Nephron progenitor cell (in vitro differentiated cells): ENCODE results near the gene NEURL2.

Source experiments
- DNase-seq: peaks from one replicate; pipeline ENCODE4 v3.0.0; 2021
- H3K27ac Mint-ChIP-seq: 2 replicates; pipeline ENCODE4 v1.8.0; 2021; ENCODE audit warnings: mild to moderate bottlenecking, moderate library complexity, mixed read lengths
- H3K27me3 Mint-ChIP-seq: 2 replicates; pipeline ENCODE4 v1.8.0; 2021; ENCODE audit warnings: mild to moderate bottlenecking, low read depth, mixed read lengths; ENCODE audit not compliant: poor library complexity
- H3K36me3 Mint-ChIP-seq: 2 replicates; pipeline ENCODE4 v1.8.0; 2021; ENCODE audit warnings: low read depth, mixed read lengths
- H3K4me1 Mint-ChIP-seq: 2 replicates; pipeline ENCODE4 v1.8.0; 2021; ENCODE audit warnings: mixed read lengths
- H3K4me3 Mint-ChIP-seq: 2 replicates; pipeline ENCODE4 v1.8.0; 2021; ENCODE audit warnings: mild to moderate bottlenecking, moderate library complexity, mixed read lengths
- H3K9me3 Mint-ChIP-seq: 2 replicates; pipeline ENCODE4 v1.8.0; 2021; ENCODE audit warnings: mild to moderate bottlenecking, moderate library complexity, mixed read lengths
- TF ChIP-seq, protein P1 (sequence below): fragments of 200-600 bp; sonication (generic); IDR thresholded peaks from 2 replicates; pipeline ENCODE4 v1.5.0; 2021; ENCODE audit warnings: antibody characterized with exemption

NEURL2 gene

DNA sequence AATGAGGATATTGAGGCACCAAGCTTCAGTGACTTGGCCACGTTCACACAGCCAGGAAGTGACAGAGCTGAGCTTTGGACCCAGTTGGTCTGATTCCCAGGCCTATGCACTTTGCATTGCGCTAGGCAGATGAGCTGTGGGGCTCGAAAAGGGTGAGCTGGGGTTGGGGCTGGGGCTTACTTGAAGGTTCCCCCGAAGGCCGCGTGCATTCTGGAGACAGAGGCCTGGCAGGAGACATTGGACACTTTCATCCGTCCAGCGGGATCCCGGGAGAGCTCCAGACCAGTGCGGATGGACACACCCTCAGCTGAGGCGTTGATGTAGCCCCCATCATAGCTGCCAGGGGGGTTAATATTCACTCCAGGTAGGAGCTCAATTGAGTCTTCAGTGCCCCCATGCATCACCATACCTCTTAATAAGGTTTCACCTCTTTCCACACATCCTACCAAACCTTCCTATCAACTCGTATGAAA lies 18.4 kb upstream of the NEURL2 start:
- Mint-ChIP-seq H3K4me3 (no peak overlapping the region), H3K36me3 (peaks cover 35% of the 10 kb centered on the region), H3K27ac (no peak overlapping the region), H3K27me3 (peaks cover 11% of the 10 kb centered on the region), H3K4me1 (peaks cover 28% of the 10 kb centered on the region), H3K9me3 (no peaks in the 10 kb centered on the region)
- DNase-seq = no peak
- TF ChIP-seq, protein P1, sequence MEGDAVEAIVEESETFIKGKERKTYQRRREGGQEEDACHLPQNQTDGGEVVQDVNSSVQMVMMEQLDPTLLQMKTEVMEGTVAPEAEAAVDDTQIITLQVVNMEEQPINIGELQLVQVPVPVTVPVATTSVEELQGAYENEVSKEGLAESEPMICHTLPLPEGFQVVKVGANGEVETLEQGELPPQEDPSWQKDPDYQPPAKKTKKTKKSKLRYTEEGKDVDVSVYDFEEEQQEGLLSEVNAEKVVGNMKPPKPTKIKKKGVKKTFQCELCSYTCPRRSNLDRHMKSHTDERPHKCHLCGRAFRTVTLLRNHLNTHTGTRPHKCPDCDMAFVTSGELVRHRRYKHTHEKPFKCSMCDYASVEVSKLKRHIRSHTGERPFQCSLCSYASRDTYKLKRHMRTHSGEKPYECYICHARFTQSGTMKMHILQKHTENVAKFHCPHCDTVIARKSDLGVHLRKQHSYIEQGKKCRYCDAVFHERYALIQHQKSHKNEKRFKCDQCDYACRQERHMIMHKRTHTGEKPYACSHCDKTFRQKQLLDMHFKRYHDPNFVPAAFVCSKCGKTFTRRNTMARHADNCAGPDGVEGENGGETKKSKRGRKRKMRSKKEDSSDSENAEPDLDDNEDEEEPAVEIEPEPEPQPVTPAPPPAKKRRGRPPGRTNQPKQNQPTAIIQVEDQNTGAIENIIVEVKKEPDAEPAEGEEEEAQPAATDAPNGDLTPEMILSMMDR = no peak

GRCh38 chr20:45908084-45908483 lies 17.1 kb upstream of the NEURL2 start:
- TF ChIP-seq, protein P1 = no peak
- peaks cover 24% of the 10 kb centered on the region for H3K4me1 Mint-ChIP-seq
- H3K9me3 Mint-ChIP-seq = no peaks in the 10 kb centered on the region
- H3K36me3 Mint-ChIP-seq = peaks cover 41% of the 10 kb centered on the region
- no peak overlapping the region for H3K4me3 Mint-ChIP-seq
- H3K27me3 Mint-ChIP-seq = peaks cover 4% of the 10 kb centered on the region
- DNase-seq = no peak
- peak overlapping the region; percentile 26 for H3K27ac Mint-ChIP-seq

DNA sequence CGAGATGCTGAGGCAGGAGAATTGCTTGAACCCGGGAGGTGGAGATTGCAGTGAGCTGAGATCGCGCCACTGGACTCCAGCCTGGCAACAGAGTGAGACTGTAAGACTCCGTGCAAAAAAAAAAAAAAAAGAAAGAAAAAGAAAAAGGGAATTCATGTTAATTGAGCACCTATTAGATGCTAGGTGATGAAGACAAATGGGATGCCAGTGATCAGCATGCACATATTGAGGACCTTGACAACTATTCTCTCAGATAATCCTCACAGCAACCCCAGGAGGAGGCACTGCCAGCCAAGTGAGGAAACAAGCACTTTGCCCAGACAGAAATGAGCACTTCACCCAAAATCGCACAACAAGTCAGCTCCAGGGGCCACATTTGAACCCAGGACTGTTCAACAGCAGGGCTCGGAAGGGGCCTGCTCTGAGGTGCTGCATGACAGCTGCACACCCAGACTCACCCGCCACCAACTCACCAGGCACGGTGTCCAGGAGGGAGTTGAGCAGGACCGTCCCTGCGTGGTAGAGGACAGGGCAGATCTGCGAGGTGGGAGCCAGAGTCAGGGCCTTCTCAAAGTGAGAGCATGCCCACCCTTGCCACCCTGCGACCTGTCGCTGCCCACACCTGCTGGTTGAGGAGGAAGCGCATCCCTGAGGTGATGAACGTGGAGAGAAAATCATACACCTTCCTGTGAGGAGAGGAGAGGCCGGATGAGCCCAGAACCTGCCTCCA lies 16.4 kb upstream of the NEURL2 start:
- Mint-ChIP-seq H3K9me3 (no peaks in the 10 kb centered on the region), H3K4me3 (no peak overlapping the region), H3K27me3 (peaks cover 4% of the 10 kb centered on the region), H3K36me3 (peaks cover 42% of the 10 kb centered on the region), H3K4me1 (peaks cover 22% of the 10 kb centered on the region), H3K27ac (no peak overlapping the region)
- TF ChIP-seq, protein P1 = no peak
- DNase-seq = no peak

- DNase-seq = no peak
- Mint-ChIP-seq H3K4me3 (no peak overlapping the region), H3K27ac (no peak overlapping the region), H3K27me3 (peaks cover 4% of the 10 kb centered on the region), H3K9me3 (no peaks in the 10 kb centered on the region), H3K4me1 (peaks cover 10% of the 10 kb centered on the region), H3K36me3 (peaks cover 39% of the 10 kb centered on the region)
- TF ChIP-seq, protein P1 = no peak
These were observed 14.6 kb upstream of the NEURL2 start for GRCh38 chr20:45905505-45906079.

DNA sequence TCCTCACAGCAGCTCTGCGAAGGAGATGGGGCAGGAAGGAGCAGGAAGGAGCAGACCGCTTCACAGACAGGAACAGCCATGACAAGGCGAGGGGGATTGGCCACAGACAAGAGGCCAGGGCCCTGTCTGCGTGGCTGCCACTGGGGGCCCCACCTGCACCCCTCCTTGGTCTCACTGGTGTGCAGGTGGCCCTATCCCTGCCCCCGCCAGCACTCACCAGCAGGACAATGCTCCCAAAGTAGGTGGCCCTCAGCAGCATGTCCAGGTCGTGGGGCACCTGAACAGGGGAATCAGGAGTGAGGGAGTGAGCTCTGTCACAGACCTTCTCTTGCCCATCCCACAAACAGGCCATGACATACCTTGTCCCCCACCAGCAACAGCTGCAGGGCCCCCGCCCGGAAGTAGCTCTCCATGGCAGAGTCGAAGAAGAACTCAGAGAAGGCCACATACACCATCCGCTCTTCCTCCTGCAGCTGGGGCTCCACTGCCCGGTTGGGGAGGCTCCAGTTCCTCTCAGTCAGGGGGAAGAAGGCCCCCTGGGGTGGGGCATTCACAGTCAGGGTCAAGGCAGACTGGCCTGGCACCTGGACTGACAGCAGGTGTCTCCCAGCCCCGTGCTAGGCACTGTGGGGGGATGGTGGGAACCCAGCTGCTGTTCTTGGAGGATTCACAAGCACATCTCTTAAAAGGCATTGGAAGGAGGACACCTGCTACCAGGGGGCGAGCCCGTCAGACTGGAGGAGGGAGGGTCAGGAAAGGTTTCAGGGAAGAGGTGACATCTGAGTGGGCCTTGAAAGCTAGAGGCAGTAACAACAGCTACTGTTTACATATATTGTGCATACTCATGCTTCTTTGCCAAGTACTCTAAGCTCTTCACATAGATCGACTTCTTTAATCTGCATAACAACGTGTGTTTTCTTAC lies 13.8 kb upstream of the NEURL2 start:
- H3K4me1 Mint-ChIP-seq = peaks cover 3% of the 10 kb centered on the region
- DNase-seq = no peak
- TF ChIP-seq, protein P1 = no peak
- H3K4me3 Mint-ChIP-seq = no peak overlapping the region
- peaks cover 4% of the 10 kb centered on the region for H3K27me3 Mint-ChIP-seq
- H3K27ac Mint-ChIP-seq = no peak overlapping the region
- peaks cover 37% of the 10 kb centered on the region for H3K36me3 Mint-ChIP-seq
- H3K9me3 Mint-ChIP-seq = no peaks in the 10 kb centered on the region
